ENCODE results near the gene PSMA5.
A peak's percentile ranks its signal among the peaks of the same experiment; 100 is the strongest.

PSMA5 gene

DNA sequence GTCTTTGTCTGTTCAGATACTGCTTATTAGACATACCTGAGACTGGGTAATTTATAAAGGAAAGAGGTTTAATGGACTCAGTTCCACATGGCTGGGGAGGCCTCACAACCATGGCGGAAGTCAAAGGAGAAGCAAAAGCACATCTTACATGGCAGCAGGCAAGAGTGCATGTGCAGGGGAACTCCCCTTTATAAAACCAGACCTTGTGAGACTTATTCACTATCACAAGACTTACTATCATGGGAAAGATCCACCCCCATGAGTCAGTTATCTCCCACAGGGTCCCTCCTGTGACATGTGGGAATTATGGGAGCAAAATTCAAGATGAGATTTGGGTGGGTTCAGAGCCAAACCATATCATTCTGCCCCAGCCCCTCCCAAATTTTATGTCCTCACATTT, 7.1 kb upstream of the PSMA5 start:
- no peak overlapping the region for H3K4me3 ChIP-seq (ENCODE audit: low read depth, low read length)
- TF ChIP-seq, protein P1, sequence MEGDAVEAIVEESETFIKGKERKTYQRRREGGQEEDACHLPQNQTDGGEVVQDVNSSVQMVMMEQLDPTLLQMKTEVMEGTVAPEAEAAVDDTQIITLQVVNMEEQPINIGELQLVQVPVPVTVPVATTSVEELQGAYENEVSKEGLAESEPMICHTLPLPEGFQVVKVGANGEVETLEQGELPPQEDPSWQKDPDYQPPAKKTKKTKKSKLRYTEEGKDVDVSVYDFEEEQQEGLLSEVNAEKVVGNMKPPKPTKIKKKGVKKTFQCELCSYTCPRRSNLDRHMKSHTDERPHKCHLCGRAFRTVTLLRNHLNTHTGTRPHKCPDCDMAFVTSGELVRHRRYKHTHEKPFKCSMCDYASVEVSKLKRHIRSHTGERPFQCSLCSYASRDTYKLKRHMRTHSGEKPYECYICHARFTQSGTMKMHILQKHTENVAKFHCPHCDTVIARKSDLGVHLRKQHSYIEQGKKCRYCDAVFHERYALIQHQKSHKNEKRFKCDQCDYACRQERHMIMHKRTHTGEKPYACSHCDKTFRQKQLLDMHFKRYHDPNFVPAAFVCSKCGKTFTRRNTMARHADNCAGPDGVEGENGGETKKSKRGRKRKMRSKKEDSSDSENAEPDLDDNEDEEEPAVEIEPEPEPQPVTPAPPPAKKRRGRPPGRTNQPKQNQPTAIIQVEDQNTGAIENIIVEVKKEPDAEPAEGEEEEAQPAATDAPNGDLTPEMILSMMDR (IDR thresholded peaks at IDR 0.05; ENCODE audit: low read depth, low read length, missing control alignments) = no peak
- in situ Hi-C loops (cut with HindIII; ENCODE audit: low sequenced_read_pairs) = no loop called here
- no peak for DNase-seq (ENCODE audit: low read depth)

DNA sequence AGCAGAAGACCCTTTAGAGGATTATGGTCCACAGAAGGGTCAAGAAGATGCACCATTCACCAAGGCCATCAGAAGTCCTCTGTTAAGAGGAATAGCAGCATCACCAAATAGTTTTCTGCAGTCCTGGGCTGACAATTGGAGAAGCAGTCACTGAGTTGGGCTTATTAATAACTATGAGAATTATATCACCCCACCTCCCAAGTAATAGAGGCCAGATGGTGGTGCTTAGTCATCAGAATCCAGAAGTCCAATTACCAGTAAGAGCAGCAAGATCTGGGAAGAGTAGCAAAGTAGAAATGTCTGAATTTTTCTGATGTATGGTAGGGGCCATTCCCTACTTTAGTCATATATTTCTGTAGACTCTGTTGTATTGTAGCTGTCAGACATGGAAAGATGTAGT, 6.1 kb upstream of the PSMA5 start:
- DNase-seq (ENCODE audit: low read depth) = no peak
- H3K4me3 ChIP-seq (ENCODE audit: low read depth, low read length) = no peak overlapping the region

DNA sequence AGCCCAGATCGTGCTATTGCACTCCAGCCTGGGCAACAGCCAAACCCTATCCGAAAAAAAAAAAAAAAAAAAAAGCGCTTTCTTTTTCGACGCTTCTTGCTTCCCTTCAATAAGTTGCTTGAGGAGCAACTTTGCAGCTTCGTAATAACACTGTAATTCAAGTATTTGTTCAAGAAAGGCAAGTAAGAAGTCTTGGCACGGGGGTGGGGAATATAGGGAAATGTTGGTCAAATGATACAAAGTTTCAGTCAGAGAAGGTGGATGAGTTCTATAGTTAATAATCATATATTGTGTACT, 871 bp upstream of the PSMA5 start:
- peak overlapping the region; percentile 88 for H3K4me3 ChIP-seq (ENCODE audit: low read depth, low read length)
- TF ChIP-seq, protein P1 (IDR thresholded peaks at IDR 0.05; ENCODE audit: low read depth, low read length, missing control alignments) = no peak
- in situ Hi-C loops (cut with HindIII; ENCODE audit: low sequenced_read_pairs) = no loop called here
- DNase-seq (ENCODE audit: low read depth) = no peak

More for the DNA sequence above, 6.1 kb upstream of the PSMA5 start:
- in situ Hi-C loops (cut with HindIII; ENCODE audit: low sequenced_read_pairs) = no loop called here
- TF ChIP-seq, protein P1 (IDR thresholded peaks at IDR 0.05; ENCODE audit: low read depth, low read length, missing control alignments) = no peak

DNA sequence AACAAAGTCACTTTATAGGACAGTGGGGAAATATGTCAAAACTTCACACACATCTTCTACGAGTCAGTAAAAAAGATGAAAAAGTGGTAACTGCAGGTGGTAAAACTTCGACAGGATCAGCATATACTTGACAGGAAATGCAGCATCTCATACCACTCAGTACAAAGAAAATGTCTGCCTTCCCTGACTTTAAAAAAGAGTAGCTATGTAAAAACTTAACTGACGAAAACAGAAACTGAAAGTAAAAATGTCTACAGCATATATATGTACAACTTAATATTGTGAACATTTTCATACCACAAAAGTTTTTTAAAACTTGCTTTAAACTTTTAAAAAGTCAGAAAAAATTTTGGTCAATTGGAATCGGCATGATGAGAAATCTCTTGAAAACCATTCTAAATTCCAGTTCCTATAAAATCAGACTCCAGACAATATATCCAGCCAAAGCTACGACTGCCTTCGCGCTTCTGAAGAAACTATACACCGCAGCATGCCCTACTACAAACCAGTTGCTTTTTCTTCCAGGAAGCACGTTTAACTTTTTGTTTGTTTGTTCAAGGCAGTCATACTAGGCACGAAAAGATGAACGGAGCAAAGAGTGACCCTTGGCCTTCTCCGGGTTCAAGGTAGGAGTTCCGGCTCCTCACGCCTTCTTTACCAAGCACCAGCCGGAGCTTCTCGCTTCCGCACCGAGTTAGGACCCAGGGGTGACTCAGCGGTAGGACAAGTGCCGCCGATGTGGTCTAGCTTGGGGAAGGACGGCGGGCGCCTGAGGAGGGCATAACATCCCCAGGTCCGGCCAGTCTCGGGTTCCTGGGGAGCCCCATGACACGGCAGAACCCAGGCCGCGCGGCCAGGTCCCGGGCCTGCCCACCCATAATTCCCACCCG, 612 bp downstream of the PSMA5 start:
- no peak for DNase-seq (ENCODE audit: low read depth)
- in situ Hi-C loops (cut with HindIII; ENCODE audit: low sequenced_read_pairs) = no loop called here
- H3K4me3 ChIP-seq (ENCODE audit: low read depth, low read length) = peak overlapping the region; percentile 88
- TF ChIP-seq, protein P1 (IDR thresholded peaks at IDR 0.05; ENCODE audit: low read depth, low read length, missing control alignments) = no peak

DNA sequence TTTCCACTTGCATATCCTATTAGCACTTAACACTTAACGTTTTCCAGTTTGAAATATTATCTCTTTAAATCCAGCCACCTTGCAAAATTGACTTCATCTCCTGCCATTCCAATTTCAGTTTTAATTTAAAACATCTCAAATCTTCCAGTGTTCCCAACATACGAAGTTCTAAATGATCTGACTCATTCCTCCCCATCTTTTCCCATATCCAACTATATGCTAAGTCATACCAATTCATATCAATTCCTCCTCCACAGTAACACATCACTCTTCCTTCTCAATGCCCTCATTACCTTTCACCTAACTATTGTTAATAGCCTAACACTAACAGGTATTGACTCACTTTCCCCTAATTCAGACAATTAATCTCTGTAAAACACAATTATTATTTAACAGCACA, 2.8 kb downstream of the PSMA5 start:
- in situ Hi-C loops (cut with HindIII; ENCODE audit: low sequenced_read_pairs) = no loop called here
- TF ChIP-seq, protein P1 (IDR thresholded peaks at IDR 0.05; ENCODE audit: low read depth, low read length, missing control alignments) = no peak
- DNase-seq (ENCODE audit: low read depth) = no peak
- no peak overlapping the region for H3K4me3 ChIP-seq (ENCODE audit: low read depth, low read length)

DNA sequence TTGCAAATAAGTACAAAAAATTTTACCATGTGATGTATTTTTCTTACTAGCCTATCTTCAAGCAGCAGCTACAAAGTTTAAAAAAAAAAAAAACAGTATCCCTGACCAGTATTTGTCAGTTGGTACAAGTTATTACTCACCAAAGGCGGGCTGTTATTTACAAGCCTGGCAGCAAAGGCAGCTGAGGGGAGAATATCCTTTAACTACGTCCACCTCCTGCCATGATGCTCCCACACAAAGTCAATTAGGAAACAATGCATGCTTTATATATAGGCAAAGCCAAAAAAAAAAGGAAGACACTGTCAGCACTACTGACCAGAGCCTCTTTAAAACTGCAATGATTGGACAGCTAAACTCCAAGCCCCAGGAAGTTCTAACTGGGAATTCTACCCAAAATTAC, 13.7 kb downstream of the PSMA5 start:
- no peak for DNase-seq (ENCODE audit: low read depth)
- TF ChIP-seq, protein P1 (IDR thresholded peaks at IDR 0.05; ENCODE audit: low read depth, low read length, missing control alignments) = no peak
- in situ Hi-C loops (cut with HindIII; ENCODE audit: low sequenced_read_pairs) = no loop called here
- H3K4me3 ChIP-seq (ENCODE audit: low read depth, low read length) = no peak overlapping the region

Data from astrocyte of the cerebellum (primary cell).